DND-41 (cell line): ENCODE results near the gene AVEN.

Source experiments
- EZH2 ChIP-seq: IDR thresholded peaks from 3 replicates; pipeline ENCODE4 v1.6.1; 2012; ENCODE audit warnings: borderline replicate concordance, low read depth, mild to moderate bottlenecking, moderate library complexity, low read length, inconsistent platforms; ENCODE audit not compliant: severe bottlenecking
- TF ChIP-seq, protein P1 (sequence below): IDR thresholded peaks from 2 replicates; pipeline ENCODE4 v1.5.1; 2012; ENCODE audit warnings: borderline replicate concordance, low read length, moderate library complexity, mild to moderate bottlenecking; ENCODE audit not compliant: poor library complexity, severe bottlenecking; ENCODE audit errors: extremely low read depth

DNA sequence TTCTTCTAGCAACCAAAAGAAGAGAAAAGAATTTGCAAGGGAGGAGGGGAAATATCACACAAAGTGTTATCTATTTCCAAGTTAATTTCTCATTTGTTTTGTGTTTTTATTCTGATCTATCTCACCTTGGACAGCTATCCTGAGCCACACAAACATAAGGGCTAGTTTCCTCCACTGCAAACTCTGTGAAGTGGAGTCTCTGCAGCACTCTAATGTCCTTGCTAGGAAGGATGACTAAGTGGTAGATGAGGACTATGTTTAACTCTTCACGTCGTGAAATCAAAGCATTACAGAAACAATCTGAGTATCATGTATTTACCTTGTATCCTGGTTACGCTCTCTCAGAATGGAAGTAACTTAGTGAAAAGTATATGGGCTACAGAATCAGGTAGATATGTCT lies 104.6 kb downstream of the AVEN start:
- TF ChIP-seq, protein P1, sequence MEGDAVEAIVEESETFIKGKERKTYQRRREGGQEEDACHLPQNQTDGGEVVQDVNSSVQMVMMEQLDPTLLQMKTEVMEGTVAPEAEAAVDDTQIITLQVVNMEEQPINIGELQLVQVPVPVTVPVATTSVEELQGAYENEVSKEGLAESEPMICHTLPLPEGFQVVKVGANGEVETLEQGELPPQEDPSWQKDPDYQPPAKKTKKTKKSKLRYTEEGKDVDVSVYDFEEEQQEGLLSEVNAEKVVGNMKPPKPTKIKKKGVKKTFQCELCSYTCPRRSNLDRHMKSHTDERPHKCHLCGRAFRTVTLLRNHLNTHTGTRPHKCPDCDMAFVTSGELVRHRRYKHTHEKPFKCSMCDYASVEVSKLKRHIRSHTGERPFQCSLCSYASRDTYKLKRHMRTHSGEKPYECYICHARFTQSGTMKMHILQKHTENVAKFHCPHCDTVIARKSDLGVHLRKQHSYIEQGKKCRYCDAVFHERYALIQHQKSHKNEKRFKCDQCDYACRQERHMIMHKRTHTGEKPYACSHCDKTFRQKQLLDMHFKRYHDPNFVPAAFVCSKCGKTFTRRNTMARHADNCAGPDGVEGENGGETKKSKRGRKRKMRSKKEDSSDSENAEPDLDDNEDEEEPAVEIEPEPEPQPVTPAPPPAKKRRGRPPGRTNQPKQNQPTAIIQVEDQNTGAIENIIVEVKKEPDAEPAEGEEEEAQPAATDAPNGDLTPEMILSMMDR: no peak
- no peak for TF ChIP-seq EZH2
